ENCODE data around the gene ZMYND8. TPM values are rescaled to one million over a fixed set of nuclear protein-coding genes. Genes with fewer than 3 reads are reported as not detected.
"Not testable (repeated sequence)": the region's sequence is repeated elsewhere in the genome, so short reads cannot be mapped to it uniquely, and the experiment has no call there.

Gene ZMYND8
- total RNA-seq, 1 donor from 2014 or later: 27.4 TPM

DNA sequence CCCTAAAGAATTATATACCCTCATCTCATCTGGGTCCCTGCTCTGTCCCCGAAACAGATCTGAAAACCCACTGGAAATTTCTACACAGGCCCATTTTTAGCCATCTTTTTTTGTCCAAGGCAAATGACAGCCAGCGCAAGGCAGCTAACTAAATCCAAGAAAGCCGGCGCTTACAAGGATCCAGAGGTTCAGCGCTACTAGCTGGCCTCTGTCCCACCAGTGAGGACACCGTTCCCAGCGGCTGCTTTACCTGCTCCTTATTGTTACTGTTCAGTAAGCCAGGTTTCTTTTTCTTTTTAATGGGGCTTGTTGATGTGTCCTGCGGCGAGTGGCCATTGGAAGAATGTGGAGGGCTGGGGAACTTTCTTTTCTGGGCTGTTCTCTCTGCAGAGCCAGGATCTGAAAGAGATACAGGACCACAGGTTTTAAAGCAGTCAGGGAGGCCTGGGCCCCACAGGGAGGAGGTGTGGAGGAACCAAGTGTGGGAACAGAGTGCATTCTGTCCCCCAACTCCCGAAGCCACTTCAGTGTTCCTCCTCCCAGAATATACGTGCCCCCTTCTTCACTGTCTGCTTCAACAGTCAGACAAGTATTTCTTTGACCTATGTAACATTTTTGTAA lies 46.6 kb downstream of the ZMYND8 start:
- no peak for ATAC-seq

DNA sequence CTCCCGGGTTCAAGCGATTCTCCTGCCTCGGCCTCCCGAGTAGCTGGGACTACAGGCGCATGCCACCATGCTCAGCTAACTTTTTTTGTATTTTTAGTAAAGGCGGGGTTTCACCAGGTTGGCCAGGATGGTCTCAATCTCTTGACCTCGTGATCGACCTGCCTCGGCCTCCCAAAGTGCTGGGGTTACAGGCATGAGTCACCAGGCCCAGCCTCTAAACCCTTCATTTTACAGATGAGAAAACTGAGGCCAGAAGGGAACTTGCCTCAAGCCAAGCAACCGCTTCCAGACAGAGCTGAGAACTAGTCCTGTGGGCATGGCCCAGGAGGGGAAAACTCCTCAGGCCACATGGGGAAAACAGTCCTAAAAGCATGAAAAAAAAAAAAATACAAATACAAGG lies 47.1 kb downstream of the ZMYND8 start:
- no peak for ATAC-seq

DNA sequence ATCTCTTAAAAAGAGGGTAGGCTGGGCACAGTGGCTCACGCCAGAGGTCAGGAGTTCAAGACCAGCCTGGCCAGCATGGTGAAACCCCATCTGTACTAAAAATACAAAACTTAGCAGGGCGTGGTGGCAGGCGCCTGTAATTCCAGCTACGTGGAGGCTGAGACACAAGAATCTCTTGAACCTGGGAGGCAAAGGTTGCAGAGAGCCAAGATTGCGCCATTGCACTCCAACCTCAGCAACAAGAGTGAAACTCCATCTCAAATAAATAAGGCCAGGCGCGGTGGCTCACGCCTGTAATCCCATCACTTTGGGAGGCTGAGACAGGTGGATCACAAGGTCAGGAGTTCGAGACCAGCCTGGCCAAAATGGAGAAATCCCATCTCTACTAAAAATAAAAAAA lies 48.9 kb downstream of the ZMYND8 start:
- ATAC-seq: not testable (repeated sequence)

DNA sequence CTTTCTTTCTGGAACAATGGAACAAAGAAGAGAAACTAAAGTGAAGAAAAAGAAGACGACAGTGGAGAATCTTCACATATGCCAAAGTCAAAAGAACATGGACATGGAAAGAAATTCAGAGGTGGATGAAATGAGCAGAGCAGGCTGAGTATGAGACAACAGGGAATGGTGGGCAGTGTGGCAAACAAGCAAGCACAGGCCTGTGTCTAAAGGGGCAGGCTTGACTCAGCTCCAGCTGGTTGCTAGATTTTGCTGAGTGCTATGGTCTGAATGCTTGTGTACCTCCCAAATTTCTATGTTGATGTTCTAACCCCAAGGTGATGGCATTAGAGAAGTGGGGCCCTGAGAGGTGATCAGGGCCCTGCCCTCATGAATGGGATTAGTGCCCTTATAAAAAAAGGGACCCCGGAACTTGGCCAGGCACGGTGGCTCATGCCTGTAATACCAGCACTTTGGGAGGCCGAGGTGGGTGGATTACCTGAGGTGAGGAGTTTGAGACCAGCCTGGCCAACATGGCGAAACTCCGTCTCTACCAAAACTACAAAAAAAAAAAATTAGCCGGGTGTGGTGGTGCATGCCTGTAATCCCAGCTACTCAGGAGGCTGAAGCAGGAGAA lies 49.6 kb downstream of the ZMYND8 start:
- no peak for ATAC-seq

DNA sequence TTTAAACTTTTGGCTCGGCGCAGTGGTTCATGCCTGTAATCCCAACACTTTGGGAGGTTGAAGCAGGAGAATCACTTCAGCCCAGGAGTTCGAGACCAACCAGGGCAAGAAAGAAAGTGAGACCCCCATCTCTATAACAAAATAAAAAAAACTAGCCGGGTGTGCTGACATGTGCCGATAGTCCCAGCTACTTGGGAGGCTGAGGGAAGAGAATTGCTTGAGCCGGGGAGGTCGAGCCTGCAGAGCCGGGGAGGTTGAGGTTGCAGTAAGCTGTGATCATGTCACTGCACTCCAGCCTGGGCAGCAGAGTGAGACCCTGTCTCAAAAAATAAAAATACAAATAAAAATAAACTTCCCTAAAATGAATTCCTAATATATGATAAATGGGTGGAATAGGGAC lies 50.4 kb downstream of the ZMYND8 start:
- no peak for ATAC-seq

DNA sequence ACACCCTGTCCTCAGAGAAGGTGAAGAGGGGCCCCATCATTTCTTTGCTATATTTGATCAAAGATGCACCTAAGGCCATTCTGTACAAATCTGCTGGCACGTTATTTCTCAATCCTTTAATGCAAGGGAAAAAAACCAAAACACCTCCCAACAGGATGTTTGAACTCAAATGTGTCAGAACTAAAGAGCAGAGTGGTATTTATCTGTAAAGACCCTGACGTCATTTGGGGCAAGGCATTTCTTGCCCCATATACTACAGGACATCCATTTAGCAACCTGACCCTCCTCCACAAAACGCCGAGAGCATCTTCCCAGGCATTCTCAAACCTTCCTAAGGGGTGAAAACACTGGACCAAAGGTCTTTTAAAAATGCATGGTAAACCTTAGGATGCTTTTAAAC lies 50.8 kb downstream of the ZMYND8 start:
- no peak for ATAC-seq

DNA sequence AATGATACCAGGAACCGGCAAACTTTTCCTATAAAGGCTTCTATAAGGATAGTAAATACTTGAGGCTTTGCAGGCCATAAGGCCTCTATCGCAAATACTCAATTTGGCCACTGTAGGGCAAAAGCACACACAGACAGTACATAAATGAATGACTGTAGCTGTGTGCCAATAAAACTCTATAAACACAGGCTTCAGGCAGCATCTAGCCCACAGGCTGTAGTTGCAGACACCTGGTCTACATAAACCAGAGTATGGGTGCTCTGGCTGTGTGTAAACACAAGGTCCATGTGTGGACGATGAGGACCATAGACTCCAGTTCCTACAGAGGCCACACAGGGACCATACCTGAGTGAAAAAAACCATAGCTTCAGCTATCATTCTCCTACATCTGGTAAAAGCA lies 52.2 kb downstream of the ZMYND8 start:
- ATAC-seq: peak; percentile 23

DNA sequence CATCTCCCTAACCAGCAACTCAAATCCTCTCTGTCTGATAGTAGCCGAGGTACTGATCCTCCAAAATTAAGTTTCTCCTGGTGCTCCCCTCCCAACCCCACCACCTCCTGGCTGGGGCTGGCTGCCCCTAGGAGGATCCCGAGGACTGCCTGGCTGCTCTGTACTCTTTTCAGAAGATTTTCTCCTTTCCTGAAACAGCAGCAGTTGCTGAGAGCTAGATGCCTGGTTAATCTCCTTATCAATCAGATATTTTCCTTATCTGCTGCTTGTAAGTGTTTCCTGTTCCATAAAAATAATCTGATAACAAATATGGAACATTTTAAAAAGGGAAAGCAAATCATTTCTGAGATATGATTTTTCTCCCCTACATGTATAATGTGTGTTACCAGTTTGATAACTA lies 52.8 kb downstream of the ZMYND8 start:
- ATAC-seq: no peak

DNA sequence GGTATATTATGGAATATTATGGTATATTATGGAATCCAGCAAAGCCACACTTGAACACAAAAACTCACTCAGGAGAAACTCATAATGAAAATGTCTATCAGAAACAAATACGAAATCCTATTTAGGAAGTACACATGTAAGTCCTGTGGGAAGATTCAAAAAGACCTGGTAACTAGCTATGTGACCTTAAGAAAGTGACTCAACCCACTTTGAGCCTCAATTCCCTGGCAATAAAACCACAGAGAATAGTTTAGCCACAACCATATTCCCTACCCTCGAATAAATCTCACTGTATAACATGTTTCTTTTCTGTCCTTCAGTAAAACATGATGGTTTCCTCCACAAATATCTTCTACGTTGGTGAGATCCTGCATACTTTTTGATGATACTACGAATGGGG lies 56.4 kb downstream of the ZMYND8 start:
- no peak for ATAC-seq

DNA sequence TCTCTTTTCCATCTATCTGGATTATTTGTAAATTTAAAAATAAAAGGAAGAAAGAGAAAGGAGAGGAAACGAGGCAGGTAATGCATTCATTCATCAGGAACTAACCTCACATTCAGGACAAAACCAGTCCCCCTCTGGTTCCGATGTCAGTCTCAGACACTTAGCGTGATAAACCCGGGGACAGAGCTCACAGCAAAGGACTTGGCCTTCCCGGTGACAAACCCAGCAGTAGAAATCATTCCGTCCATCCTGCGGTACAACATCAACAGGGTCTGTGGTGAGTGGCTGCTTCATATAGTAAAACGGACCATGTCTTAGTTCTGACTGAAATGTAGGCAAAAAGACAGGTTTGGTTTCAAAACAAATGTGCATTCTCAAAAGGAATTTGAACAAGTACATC lies 57.9 kb downstream of the ZMYND8 start:
- ATAC-seq: no peak

DNA sequence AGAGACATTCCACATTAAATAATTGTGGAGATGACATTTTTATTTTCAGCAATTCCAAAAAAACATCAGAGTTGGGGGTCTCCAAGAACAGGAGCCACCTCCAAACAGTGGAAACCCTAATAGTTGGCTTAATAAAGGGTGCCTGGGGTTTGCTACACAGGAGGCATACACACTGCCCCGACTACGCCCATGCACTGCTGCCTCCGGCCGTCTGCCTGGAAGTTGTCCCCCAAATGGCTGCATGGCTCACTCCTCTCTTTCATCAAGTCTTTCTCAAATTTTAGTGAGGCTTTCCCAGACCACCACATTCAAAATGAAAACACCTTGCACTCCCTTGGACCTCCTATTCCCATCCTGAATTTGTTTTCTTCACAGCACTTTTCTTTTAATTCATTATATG lies 58.8 kb downstream of the ZMYND8 start:
- ATAC-seq: no peak

DNA sequence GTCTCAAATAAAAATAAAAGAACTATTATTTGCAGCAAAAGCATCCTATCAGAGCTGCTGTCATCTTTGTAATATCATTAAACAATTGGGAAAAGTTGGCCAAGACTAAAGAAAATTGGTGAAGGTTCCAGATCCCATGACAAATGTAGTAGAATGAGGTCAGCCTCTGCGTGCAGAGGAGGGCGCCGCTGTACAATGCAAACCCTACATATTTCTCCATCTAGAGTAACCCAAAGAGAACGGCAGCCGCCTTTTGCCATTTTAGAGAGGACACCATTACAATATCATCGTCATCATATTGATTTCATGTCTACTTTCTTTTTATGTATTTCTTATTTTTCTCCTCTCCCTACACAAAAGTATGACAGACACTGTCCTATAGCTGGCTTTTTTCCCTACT lies 59.5 kb downstream of the ZMYND8 start:
- ATAC-seq: no peak

DNA sequence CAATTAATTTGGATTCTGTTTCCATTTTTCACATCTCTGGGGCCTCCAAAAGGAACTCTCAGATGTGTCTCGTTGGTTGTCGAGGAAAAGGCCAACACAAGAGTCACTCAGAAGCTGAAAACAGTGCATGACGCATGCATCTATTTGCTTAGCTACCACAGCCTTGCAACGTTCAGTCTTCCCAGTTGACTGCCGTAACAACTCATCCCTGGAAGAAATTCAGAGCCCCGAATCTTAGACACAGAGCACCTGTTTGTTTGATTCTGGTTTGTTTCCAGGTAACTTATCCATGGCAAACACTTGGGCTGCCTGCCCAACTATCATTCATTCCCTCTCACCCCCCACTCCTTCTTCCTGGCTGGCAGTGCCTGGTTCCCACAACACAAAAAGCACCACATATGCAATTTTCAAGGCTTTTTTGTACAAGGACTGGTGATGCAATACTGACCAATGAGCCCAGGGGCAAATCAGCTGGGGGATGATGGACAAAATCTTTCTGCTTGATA lies 60.5 kb downstream of the ZMYND8 start:
- ATAC-seq: peak; percentile 22

DNA sequence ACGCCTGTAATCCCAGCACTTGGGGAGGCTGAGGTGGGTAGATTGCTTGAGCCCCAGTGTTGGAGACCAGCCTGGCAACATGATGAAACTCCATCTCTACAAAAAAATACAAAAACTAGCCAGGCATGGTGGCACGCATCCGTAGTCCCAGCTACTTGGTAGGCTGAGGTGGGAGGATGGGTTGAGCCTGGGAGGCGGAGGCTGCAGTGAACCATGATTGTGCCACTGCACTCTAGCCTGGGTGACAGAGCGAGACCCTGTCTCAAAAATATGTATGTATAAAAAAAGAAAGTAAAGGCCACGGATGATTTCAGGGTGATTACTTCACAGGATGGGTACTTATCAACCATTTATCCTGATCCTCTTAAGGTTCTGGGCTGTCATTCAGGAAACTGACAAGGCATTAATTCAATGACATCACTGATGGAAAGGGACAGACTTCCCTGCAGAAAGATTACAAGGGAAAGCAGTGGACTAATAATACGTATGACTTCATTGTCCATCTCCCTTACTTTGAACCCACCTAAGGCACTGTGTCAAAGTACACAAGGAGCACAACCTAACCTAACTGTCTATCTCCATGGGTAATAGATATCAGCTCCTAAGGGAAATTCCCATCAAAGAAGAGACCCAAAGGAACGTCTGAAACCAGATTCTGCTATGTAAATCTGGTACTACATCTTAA lies 61.2 kb downstream of the ZMYND8 start:
- no peak for ATAC-seq

DNA sequence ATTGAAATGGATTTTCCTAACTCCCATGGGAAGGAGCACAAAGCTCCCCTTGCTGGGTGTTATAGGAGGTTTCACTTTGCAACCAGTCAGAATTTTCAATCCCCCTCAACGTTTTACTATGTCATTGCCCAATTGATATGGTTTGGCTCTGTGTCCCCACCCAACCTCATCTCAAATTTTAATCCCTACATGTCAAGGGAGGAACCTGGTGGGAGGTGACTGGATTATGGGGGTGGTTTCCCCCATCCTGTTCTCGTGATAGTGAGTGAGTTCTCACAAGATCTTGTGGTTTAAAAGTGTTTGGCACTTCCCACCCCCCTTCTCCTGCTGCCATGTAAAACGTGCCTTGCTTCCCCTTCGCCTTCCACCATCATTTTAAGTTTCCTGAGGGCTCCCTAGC lies 62.9 kb downstream of the ZMYND8 start:
- no peak for ATAC-seq

DNA sequence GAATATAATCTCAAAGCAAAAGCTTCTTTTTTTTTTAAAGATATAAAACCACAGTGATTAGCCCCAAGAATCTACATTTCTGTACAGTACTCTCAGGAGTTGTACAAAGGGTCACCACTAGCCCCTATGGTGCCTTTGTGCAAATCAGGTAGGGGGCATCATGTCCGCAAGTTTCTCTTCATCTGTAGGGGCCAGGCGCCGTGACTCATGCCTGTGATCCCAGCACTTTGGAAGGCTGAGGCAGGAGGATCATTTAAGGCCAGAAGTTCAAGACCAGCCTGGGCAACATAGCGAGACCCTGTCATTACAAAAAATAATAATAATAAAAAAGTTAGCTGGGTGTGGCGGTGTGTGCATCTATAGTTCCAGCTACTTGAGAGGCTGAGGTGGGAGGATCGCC lies 63.9 kb downstream of the ZMYND8 start:
- ATAC-seq: no peak

DNA sequence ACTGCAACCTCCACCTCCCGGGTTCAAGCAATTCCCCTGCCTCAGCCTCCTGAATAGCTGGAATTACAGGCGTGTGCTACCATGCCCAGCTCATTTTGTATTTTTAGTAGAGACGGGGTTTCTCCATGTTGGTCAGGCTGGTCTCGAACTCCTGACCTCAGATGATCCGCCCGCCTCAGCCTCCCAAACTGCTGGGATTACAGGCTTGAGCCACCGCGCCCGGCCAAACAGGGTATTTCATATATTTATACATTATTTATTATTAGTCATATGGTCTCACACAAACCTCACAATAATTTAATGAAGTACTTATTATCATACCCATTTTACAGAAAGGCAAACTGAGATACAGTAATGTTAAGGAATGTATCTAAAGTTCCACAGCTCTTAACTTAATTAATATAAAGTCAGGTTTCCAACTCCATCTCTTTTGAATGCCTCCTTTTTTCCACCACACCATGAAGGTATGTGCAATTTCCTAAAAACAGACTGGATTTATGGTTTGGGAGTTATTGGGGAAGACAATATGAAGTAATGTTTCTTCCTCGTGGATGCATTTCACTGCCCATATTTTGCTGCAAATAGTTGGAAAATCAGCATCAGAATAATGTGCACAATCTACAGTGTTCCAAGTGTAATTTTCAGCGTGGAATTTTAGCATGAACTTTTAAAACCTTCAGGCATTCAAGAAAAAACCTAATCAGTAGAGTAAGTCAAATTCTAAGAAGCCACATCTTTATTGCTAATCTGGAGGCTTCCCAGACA lies 65.7 kb downstream of the ZMYND8 start:
- no peak for ATAC-seq

DNA sequence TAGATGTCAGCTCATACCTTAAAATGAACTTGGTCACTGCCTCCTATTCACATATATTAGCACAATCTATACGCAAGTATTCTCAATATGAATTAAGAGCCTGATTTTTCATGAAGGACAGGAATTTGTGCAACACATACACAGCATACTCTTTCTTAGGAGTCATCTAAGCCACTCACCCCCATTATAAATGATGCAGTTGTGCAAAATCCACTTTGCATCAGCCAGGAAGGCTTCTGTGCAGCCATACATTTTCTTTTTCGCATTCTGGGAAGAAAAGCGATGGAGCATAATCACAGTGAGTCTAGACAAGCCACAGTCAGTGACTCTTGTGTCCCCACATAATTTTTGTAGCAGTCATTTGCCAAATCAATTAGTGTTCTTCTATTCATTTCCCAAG lies 66.5 kb downstream of the ZMYND8 start:
- ATAC-seq: no peak

DNA sequence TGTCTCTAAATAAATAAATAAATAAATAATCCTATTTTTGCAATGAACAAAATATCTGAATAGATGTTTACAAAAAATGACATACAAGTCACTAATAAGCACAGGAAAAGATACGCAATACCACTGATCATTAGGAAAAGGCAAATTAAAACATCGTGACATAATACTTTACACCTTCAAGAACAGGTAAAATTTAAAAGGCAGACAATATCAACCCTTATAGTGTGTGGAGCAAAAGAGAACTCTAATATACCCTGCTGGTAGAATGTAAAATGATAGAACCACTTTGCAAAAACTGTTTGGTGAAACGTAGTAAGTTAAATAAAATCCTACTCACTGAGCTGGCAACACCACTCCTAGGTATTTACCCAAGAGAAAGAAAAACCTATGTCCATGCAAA lies 67.4 kb downstream of the ZMYND8 start:
- no peak for ATAC-seq

DNA sequence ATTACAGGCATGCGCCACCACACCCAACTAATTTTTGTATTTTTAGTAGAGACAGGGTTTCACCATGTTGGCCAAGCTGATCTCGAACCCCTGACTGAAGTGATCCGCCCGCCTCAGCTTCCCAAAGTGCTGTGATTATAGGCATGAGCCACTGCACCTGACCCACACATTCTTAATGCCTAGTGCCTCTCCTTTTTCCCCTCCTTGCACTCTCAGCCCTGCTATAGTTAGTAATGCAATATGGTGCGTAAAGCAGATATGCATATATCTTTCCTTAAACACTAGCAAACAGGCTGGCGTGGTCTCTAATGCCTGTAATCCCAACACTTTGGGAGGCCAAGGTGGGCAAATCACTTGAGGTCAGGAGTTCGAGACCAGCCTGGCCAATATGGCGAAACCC lies 68.0 kb downstream of the ZMYND8 start:
- ATAC-seq: not testable (repeated sequence)

DNA sequence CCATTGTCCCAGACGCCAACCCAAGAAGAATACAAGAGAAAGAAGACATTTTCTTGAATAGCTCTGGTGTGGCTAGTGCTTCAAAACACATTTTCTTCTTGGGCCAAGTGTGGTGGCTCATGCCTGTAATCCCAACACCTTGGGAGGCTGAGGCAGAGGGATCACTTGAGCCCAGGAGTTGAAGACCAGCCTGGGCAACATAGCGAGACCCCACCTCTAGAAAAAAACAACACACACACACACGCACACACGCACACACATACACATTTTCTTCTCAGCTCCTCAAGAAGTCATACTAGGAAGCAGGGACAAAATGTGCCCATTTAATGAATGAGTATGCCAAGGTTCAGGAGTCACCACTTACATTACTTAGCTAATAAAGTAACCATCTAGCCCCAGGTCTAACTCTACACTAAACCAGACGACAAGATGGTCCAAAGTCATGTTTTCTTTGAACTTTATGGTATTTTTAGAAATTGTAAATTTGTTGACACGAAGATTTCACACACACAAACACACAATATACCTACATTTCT lies 68.8 kb downstream of the ZMYND8 start:
- no peak for ATAC-seq

DNA sequence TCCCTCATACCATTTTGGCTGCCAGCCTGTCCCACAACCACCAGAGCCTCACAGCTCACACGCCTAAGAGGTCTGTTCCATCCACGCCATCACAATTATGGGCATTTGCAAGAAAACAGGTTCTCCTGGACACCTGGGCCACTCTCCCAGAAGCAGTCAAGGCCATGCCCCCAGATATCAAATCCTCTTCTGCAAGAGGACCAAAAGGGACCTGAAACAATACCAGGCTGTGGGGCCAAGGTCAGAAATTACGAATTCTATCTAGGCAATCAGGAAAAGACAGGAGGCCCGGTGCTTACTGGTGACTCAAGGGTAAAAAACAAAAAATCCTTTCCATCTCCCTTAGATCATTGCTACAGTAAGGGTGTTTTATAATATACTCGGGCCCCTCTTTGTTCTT lies 69.8 kb downstream of the ZMYND8 start:
- ATAC-seq: no peak

DNA sequence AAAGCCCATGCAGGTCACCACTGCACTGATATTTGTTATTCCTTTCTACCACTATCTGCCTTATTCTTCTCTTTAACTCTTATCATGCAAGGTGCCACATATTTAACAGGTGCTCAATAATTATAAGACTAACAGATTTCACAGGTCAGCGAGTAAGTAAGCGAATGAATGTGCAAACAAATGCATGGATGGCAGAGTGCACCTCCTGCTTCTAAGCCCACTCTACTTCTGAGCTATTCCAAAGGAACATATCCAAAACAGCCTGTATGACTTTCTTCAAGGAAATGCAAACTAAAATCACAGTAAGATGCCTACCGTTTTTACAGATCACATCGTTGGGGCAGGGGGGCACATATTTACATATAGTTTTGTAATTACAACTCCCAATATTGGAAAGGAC lies 71.3 kb downstream of the ZMYND8 start:
- no peak for ATAC-seq
